Loucy (cell line): Measurements from ENCODE around the gene IFNGR1.

Source experiments
- H2AFZ ChIP-seq: fragments of 200-600 bp; sonication (generic); 2 replicates; pipeline ENCODE4 v1.6.0; 2016; ENCODE audit warnings: antibody characterized with exemption, mild to moderate bottlenecking, low read length, moderate library complexity
- H3F3A ChIP-seq: fragments of 200-600 bp; 2 replicates; pipeline ENCODE4 v1.6.0; 2016; ENCODE audit warnings: antibody characterized with exemption, low read depth, mild to moderate bottlenecking
- H3K27me3 ChIP-seq: fragments of 200-600 bp; sonication (generic); 2 replicates; pipeline ENCODE4 v1.6.1; 2014; ENCODE audit warnings: low read length, mild to moderate bottlenecking; ENCODE audit not compliant: insufficient read depth, poor library complexity, severe bottlenecking
- H3K36me3 ChIP-seq: fragments of 200-600 bp; sonication (generic); 2 replicates; pipeline ENCODE4 v1.6.1; 2016; ENCODE audit warnings: low read length; ENCODE audit not compliant: insufficient read depth
- H3K4me1 ChIP-seq: fragments of 200-600 bp; sonication (generic); 2 replicates; pipeline ENCODE4 v1.5.1; 2014; ENCODE audit warnings: low read length, mild to moderate bottlenecking; ENCODE audit not compliant: insufficient read depth, poor library complexity, severe bottlenecking
- H3K4me2 ChIP-seq: fragments of 200-600 bp; sonication (generic); 2 replicates; pipeline ENCODE4 v1.6.0; 2014; ENCODE audit warnings: antibody characterized with exemption, low read length, low read depth, mild to moderate bottlenecking; ENCODE audit not compliant: poor library complexity, severe bottlenecking
- H3K4me3 ChIP-seq: fragments of 200-600 bp; sonication (generic); 2 replicates; pipeline ENCODE4 v1.5.1; 2014; ENCODE audit warnings: low read length, mild to moderate bottlenecking, mixed read lengths; ENCODE audit not compliant: poor library complexity, severe bottlenecking
- H3K79me2 ChIP-seq: fragments of 200-600 bp; sonication (generic); 2 replicates; pipeline ENCODE4 v1.6.1; 2014; ENCODE audit warnings: low read length; ENCODE audit not compliant: insufficient read depth
- H3K9ac ChIP-seq: fragments of 200-600 bp; sonication (generic); 2 replicates; pipeline ENCODE4 v1.6.0; 2014; ENCODE audit warnings: mild to moderate bottlenecking, low read depth, low read length, moderate library complexity; ENCODE audit not compliant: poor library complexity, severe bottlenecking
- H3K9me2 ChIP-seq: fragments of 200-600 bp; sonication (generic); replicated peaks from 2 replicates; pipeline ENCODE4 v1.6.1; 2016; ENCODE audit warnings: low read depth, low read length, mixed read lengths
- H3K9me3 ChIP-seq: fragments of 200-600 bp; sonication (generic); 2 replicates; pipeline ENCODE4 v1.6.1; 2014; ENCODE audit warnings: mild to moderate bottlenecking, antibody characterized with exemption, low read length, low read depth; ENCODE audit not compliant: insufficient read depth
- H4K20me1 ChIP-seq: fragments of 200-600 bp; sonication (generic); 2 replicates; pipeline ENCODE4 v1.6.0; 2014; ENCODE audit warnings: antibody characterized with exemption, low read length, mild to moderate bottlenecking; ENCODE audit not compliant: insufficient read depth, poor library complexity, severe bottlenecking
- CTCF ChIP-seq: fragments of 200-600 bp; sonication (generic); conservative IDR thresholded peaks from 2 replicates; pipeline ENCODE4 v1.5.1; 2014; ENCODE audit warnings: mild to moderate bottlenecking, antibody characterized with exemption, low read length
- EZH2phosphoT487 ChIP-seq: fragments of 200-600 bp; IDR thresholded peaks from 2 replicates; pipeline ENCODE4 v1.6.1; 2018; ENCODE audit warnings: antibody characterized with exemption, mild to moderate bottlenecking, moderate library complexity, borderline replicate concordance

The IFNGR1 gene

GRCh38 chr6:137218917-137219663 lies at the start of gene IFNGR1:
Gene IFNGR1, minus strand, starts transcription at chr6:137219385. Its CDS starts 58 bp downstream, at chr6:137219327.
- Histone ChIP-seq H3K36me3 (no peaks in the 10 kb centered on the region), H4K20me1 (no peaks in the 10 kb centered on the region), H3K4me1 (peaks cover 44% of the 10 kb centered on the region), H2AFZ (peak within 1 kb of the TSS; percentile 93), H3K27me3 (no peaks in the 10 kb centered on the region), H3K79me2 (peaks cover 21% of the 10 kb centered on the region), H3K9ac (peak within 1 kb of the TSS; percentile 66), H3F3A (no peaks in the 10 kb centered on the region), H3K4me2 (peak within 1 kb of the TSS; percentile 89), H3K4me3 (peak within 1 kb of the TSS; percentile 86), H3K9me2 (no peaks in the 10 kb centered on the region), H3K9me3 (no peaks in the 10 kb centered on the region)
- TF ChIP-seq EZH2phosphoT487, result no peak
- no peak for TF ChIP-seq CTCF

GRCh38 chr6:137268911-137269310 lies 49.7 kb upstream of the IFNGR1 start:
- Histone ChIP-seq H3K4me3 (no peak overlapping the region), H4K20me1 (no peaks in the 10 kb centered on the region), H3K9me3 (no peaks in the 10 kb centered on the region), H3K4me1 (no peaks in the 10 kb centered on the region), H3K4me2 (no peak overlapping the region), H3K27me3 (no peaks in the 10 kb centered on the region), H3K9ac (no peak overlapping the region), H3K79me2 (no peaks in the 10 kb centered on the region), H2AFZ (no peak overlapping the region), H3F3A (no peaks in the 10 kb centered on the region), H3K36me3 (no peaks in the 10 kb centered on the region), H3K9me2 (no peaks in the 10 kb centered on the region)
- TF ChIP-seq CTCF (no peak), EZH2phosphoT487 (no peak)

GRCh38 chr6:137266309-137266586 lies 47.1 kb upstream of the IFNGR1 start:
- H3K9ac ChIP-seq, result no peak overlapping the region
- no peak overlapping the region for H2AFZ ChIP-seq
- no peaks in the 10 kb centered on the region for H3F3A ChIP-seq
- no peaks in the 10 kb centered on the region for H3K79me2 ChIP-seq
- H3K9me2 ChIP-seq, result no peaks in the 10 kb centered on the region
- no peaks in the 10 kb centered on the region for H3K27me3 ChIP-seq
- no peak overlapping the region for H3K4me2 ChIP-seq
- H3K36me3 ChIP-seq, result no peaks in the 10 kb centered on the region
- H3K4me3 ChIP-seq, result no peak overlapping the region
- H4K20me1 ChIP-seq, result no peaks in the 10 kb centered on the region
- H3K4me1 ChIP-seq, result no peaks in the 10 kb centered on the region
- no peaks in the 10 kb centered on the region for H3K9me3 ChIP-seq
- TF ChIP-seq CTCF (no peak), EZH2phosphoT487 (no peak)
